Peyer's patch (tissue), 4 donors: Measurements from ENCODE around the gene RSU1.

Experiments used
- CTCF ChIP-seq, 6 experiments: fragments of 450-650 bp in 4 of 6; fragments of 200-600 bp in 2 of 6; sonication (generic) in 1 of 6; IDR thresholded peaks; one replicate each; pipeline ENCODE4 v1.5.1; 2017 to 2019; ENCODE audit warnings: antibody characterized with exemption in 6 of 6, mild to moderate bottlenecking in 3 of 6, moderate library complexity in 1 of 6
- POLR2A ChIP-seq, 2 donors: fragments of 450-650 bp; IDR thresholded peaks; one replicate each; pipeline ENCODE4 v1.5.1; 2017; ENCODE audit warnings: antibody characterized with exemption in 2 of 2, mild to moderate bottlenecking in 2 of 2, moderate library complexity in 2 of 2

DNA sequence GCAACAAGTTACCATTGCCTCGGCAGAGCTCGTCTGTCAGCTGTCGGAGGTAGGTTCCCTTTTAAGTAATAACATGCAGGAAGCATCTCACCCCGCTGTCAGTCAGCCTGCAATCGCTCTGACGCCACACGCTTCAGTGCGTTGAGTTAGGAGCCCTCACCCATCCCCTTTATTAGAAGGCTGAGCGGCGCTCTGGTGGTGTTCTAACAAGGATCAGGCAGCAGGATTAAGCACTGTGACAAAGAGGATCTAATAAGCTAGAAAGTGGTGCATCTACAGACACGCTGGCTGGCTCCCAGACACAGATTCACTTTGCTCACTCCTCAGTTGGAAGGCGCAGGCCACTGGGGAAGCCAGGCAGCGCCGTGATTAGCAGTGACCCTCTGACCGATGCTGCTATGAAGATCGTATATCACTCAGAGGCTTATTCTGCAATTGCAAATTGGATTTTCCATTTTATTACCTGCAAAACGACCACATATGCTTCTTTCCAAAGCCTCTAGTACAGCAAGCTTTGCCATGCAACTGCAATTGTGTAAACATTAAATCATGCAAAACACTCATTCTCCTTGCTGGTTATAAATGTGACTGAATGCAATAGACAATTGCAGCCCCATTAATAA is 117.7 kb downstream of the RSU1 start:
- no peak for TF ChIP-seq CTCF (IDR thresholded peaks at IDR 0.05)
- no peak for TF ChIP-seq POLR2A (IDR thresholded peaks at IDR 0.05)
